CD1c-positive myeloid dendritic cell (primary cell): ENCODE results near the gene XXYLT1.
"Not testable (repeated sequence)": the region's sequence is repeated elsewhere in the genome, so short reads cannot be mapped to it uniquely, and the experiment has no call there.

Experiments
- DNase-seq: peaks from one replicate; pipeline ENCODE4 v3.0.0-alpha.2; 2016; ENCODE audit errors: extremely low spot score

XXYLT1 gene

GRCh38 chr3:195114786-195115599 is 156.0 kb downstream of the XXYLT1 start:
- DNase-seq = no peak

- DNase-seq = no peak
These were observed 157.2 kb downstream of the XXYLT1 start for GRCh38 chr3:195113536-195114425.

- DNase-seq = no peak
These were observed 157.9 kb downstream of the XXYLT1 start for GRCh38 chr3:195113048-195113447.

- DNase-seq = no peak
These were observed 158.6 kb downstream of the XXYLT1 start for GRCh38 chr3:195112361-195112791.

- DNase-seq = no peak
These were observed 159.2 kb downstream of the XXYLT1 start for GRCh38 chr3:195111766-195112165.

- DNase-seq = no peak
These were observed 159.6 kb downstream of the XXYLT1 start for GRCh38 chr3:195111319-195111705.

- peak; percentile 88 for DNase-seq
These were observed 160.2 kb downstream of the XXYLT1 start for GRCh38 chr3:195110647-195111318.

GRCh38 chr3:195109098-195109657 is 161.8 kb downstream of the XXYLT1 start:
- DNase-seq = no peak

GRCh38 chr3:195107593-195107992 is 163.4 kb downstream of the XXYLT1 start:
- DNase-seq = no peak

- not testable (repeated sequence) for DNase-seq
These were observed 163.9 kb downstream of the XXYLT1 start for GRCh38 chr3:195107031-195107430.

- peak; percentile 69 for DNase-seq
These were observed 164.5 kb downstream of the XXYLT1 start for GRCh38 chr3:195106418-195106906.

- DNase-seq = no peak
These were observed 165.0 kb downstream of the XXYLT1 start for GRCh38 chr3:195105841-195106417.

GRCh38 chr3:195105389-195105788 is 165.6 kb downstream of the XXYLT1 start:
- no peak for DNase-seq

- DNase-seq = no peak
These were observed 166.6 kb downstream of the XXYLT1 start for GRCh38 chr3:195104340-195104739.

GRCh38 chr3:195103623-195104022 is 167.3 kb downstream of the XXYLT1 start:
- DNase-seq = peak; percentile 29

GRCh38 chr3:195102609-195103467 is 168.1 kb downstream of the XXYLT1 start:
- DNase-seq = peak; percentile 66

- peak; percentile 47 for DNase-seq
These were observed 168.9 kb downstream of the XXYLT1 start for GRCh38 chr3:195101927-195102608.

- peak; percentile 84 for DNase-seq
These were observed 169.9 kb downstream of the XXYLT1 start for GRCh38 chr3:195101001-195101583.
